ENCODE results near the gene HOXA13.

Gene HOXA13

GRCh38 chr7:27192546-27193334 is 7.2 kb downstream of the HOXA13 start:
- no peak for DNase-seq (ENCODE audit: low read depth in 2 of 2)

- no peak for DNase-seq (ENCODE audit: low read depth in 2 of 2)
Measured at GRCh38 chr7:27191833-27192545, 7.9 kb downstream of the HOXA13 start.

GRCh38 chr7:27191161-27191731 is 8.6 kb downstream of the HOXA13 start:
- no peak for DNase-seq (ENCODE audit: low read depth in 2 of 2)

- DNase-seq (ENCODE audit: low read depth in 2 of 2): no peak
Measured at GRCh38 chr7:27189997-27190748, 9.7 kb downstream of the HOXA13 start.

GRCh38 chr7:27189295-27189996 is 10.4 kb downstream of the HOXA13 start:
- no peak for DNase-seq (ENCODE audit: low read depth in 2 of 2)

- no peak for DNase-seq (ENCODE audit: low read depth in 2 of 2)
Measured at GRCh38 chr7:27188386-27189294, 11.3 kb downstream of the HOXA13 start.

- no peak for DNase-seq (ENCODE audit: low read depth in 2 of 2)
Measured at GRCh38 chr7:27187475-27188385, 12.2 kb downstream of the HOXA13 start.

- DNase-seq (ENCODE audit: low read depth in 2 of 2): no peak
Measured at GRCh38 chr7:27186668-27187474, 13.0 kb downstream of the HOXA13 start.

GRCh38 chr7:27185854-27186667 is 13.8 kb downstream of the HOXA13 start:
- DNase-seq (ENCODE audit: low read depth in 2 of 2): no peak

- no peak for DNase-seq (ENCODE audit: low read depth in 2 of 2)
Measured at GRCh38 chr7:27185013-27185853, 14.7 kb downstream of the HOXA13 start, which contains the start of gene HOXA11. HOXA11 (minus strand) TSS chr7:27185232; CDS start chr7:27185144, 88 bp downstream.

GRCh38 chr7:27184337-27185012 is 15.4 kb downstream of the HOXA13 start:
- no peak for DNase-seq (ENCODE audit: low read depth in 2 of 2)

GRCh38 chr7:27183682-27184336 is 16.1 kb downstream of the HOXA13 start:
- no peak for DNase-seq (ENCODE audit: low read depth in 2 of 2)

GRCh38 chr7:27182861-27183681 is 16.8 kb downstream of the HOXA13 start:
- no peak for DNase-seq (ENCODE audit: low read depth in 2 of 2)

- no peak for DNase-seq (ENCODE audit: low read depth in 2 of 2)
Measured at GRCh38 chr7:27182285-27182841, 17.5 kb downstream of the HOXA13 start.

Data from activated CD4-positive, alpha-beta T cell treated with anti-CD3 and anti-CD28 coated beads for 24 hours (primary cell).